Activated T-cell treated with anti-CD3 and anti-CD28 coated beads, Interleukin-2, amount 50 U/mL, for 24 hours (primary cell): Measurements from ENCODE around the gene UTP14C.
"Not testable (repeated sequence)": the region's sequence is repeated elsewhere in the genome, so short reads cannot be mapped to it uniquely, and the experiment has no call there.

ENCODE experiments used
- DNase-seq: peaks from one replicate; pipeline ENCODE4 v3.0.0-alpha.2; 2020
- H3K27ac Mint-ChIP-seq: 2 replicates; pipeline ENCODE4 v1.8.0; 2020; ENCODE audit warnings: mild to moderate bottlenecking, mixed read lengths
- H3K27me3 Mint-ChIP-seq: 2 replicates; pipeline ENCODE4 v1.8.0; 2020; ENCODE audit warnings: mixed read lengths
- H3K36me3 Mint-ChIP-seq: 2 replicates; pipeline ENCODE4 v1.8.0; 2020; ENCODE audit warnings: low read depth, mixed read lengths
- H3K4me1 Mint-ChIP-seq: 2 replicates; pipeline ENCODE4 v1.8.0; 2020; ENCODE audit warnings: low read depth, mixed read lengths
- H3K4me3 Mint-ChIP-seq: 2 replicates; pipeline ENCODE4 v1.8.0; 2020; ENCODE audit warnings: mild to moderate bottlenecking, moderate library complexity, mixed read lengths
- H3K9me3 Mint-ChIP-seq: 2 replicates; pipeline ENCODE4 v1.8.0; 2020; ENCODE audit warnings: mixed read lengths

The UTP14C gene

GRCh38 chr13:52024481-52024880 lies at the start of gene UTP14C:
Gene UTP14C, plus strand, starts transcription at chr13:52024691. Its CDS starts 4,114 bp downstream, at chr13:52028805.
- H3K36me3 Mint-ChIP-seq, result peaks cover 97% of the 10 kb centered on the region
- H3K27ac Mint-ChIP-seq, result no peak within 1 kb of the TSS
- DNase-seq, result no peak
- peaks cover 28% of the 10 kb centered on the region for H3K4me1 Mint-ChIP-seq
- no peak within 1 kb of the TSS for H3K4me3 Mint-ChIP-seq
- no peaks in the 10 kb centered on the region for H3K27me3 Mint-ChIP-seq
- H3K9me3 Mint-ChIP-seq, result peaks cover 23% of the 10 kb centered on the region

GRCh38 chr13:51976423-51976822 lies 48.1 kb upstream of the UTP14C start:
- Mint-ChIP-seq H3K27me3 (no peaks in the 10 kb centered on the region), H3K9me3 (no peaks in the 10 kb centered on the region), H3K36me3 (no peaks in the 10 kb centered on the region), H3K27ac (no peak overlapping the region), H3K4me1 (no peaks in the 10 kb centered on the region), H3K4me3 (no peak overlapping the region)
- DNase-seq, result no peak

GRCh38 chr13:51976890-51977289 lies 47.6 kb upstream of the UTP14C start:
- no peak for DNase-seq
- H3K36me3 Mint-ChIP-seq, result no peaks in the 10 kb centered on the region
- H3K27me3 Mint-ChIP-seq, result no peaks in the 10 kb centered on the region
- no peaks in the 10 kb centered on the region for H3K4me1 Mint-ChIP-seq
- H3K9me3 Mint-ChIP-seq, result no peaks in the 10 kb centered on the region
- H3K4me3 Mint-ChIP-seq, result no peak overlapping the region
- H3K27ac Mint-ChIP-seq, result no peak overlapping the region

- Mint-ChIP-seq H3K36me3 (no peaks in the 10 kb centered on the region), H3K4me1 (no peaks in the 10 kb centered on the region), H3K9me3 (no peaks in the 10 kb centered on the region), H3K4me3 (no peak overlapping the region), H3K27ac (no peak overlapping the region), H3K27me3 (no peaks in the 10 kb centered on the region)
- DNase-seq, result no peak
Observed at GRCh38 chr13:51977625-51978024, 46.9 kb upstream of the UTP14C start.

GRCh38 chr13:51978796-51979556 lies 45.5 kb upstream of the UTP14C start:
- no peak for DNase-seq
- Mint-ChIP-seq H3K36me3 (no peaks in the 10 kb centered on the region), H3K27me3 (no peaks in the 10 kb centered on the region), H3K27ac (no peak overlapping the region), H3K9me3 (no peaks in the 10 kb centered on the region), H3K4me3 (no peak overlapping the region), H3K4me1 (no peaks in the 10 kb centered on the region)

- Mint-ChIP-seq H3K36me3 (no peaks in the 10 kb centered on the region), H3K27ac (no peak overlapping the region), H3K4me3 (no peak overlapping the region), H3K4me1 (no peaks in the 10 kb centered on the region), H3K9me3 (peaks cover 4% of the 10 kb centered on the region), H3K27me3 (peaks cover 6% of the 10 kb centered on the region)
- DNase-seq, result no peak
Observed at GRCh38 chr13:51980908-51981307, 43.6 kb upstream of the UTP14C start.

- H3K9me3 Mint-ChIP-seq, result peaks cover 4% of the 10 kb centered on the region
- H3K4me3 Mint-ChIP-seq, result no peak overlapping the region
- no peak overlapping the region for H3K27ac Mint-ChIP-seq
- no peaks in the 10 kb centered on the region for H3K36me3 Mint-ChIP-seq
- no peaks in the 10 kb centered on the region for H3K4me1 Mint-ChIP-seq
- peaks cover 6% of the 10 kb centered on the region for H3K27me3 Mint-ChIP-seq
- DNase-seq, result no peak
Observed at GRCh38 chr13:51981355-51981754, 43.1 kb upstream of the UTP14C start.

GRCh38 chr13:51983292-51983691 lies 41.2 kb upstream of the UTP14C start:
- H3K4me1 Mint-ChIP-seq, DNase-seq, H3K27ac Mint-ChIP-seq, H3K36me3 Mint-ChIP-seq, H3K4me3 Mint-ChIP-seq, H3K9me3 Mint-ChIP-seq: not testable (repeated sequence)
- H3K27me3 Mint-ChIP-seq, result peaks cover 11% of the 10 kb centered on the region

- not testable (repeated sequence) for H3K36me3 Mint-ChIP-seq, H3K4me1 Mint-ChIP-seq, H3K4me3 Mint-ChIP-seq, H3K9me3 Mint-ChIP-seq, DNase-seq, H3K27ac Mint-ChIP-seq
- peaks cover 11% of the 10 kb centered on the region for H3K27me3 Mint-ChIP-seq
Observed at GRCh38 chr13:51984904-51985303, 39.6 kb upstream of the UTP14C start.

GRCh38 chr13:51988988-51989618 lies 35.4 kb upstream of the UTP14C start:
- peaks cover 3% of the 10 kb centered on the region for H3K9me3 Mint-ChIP-seq

GRCh38 chr13:51993713-51994112 lies 30.8 kb upstream of the UTP14C start:
- H3K4me3 Mint-ChIP-seq, result no peak overlapping the region
- no peaks in the 10 kb centered on the region for H3K4me1 Mint-ChIP-seq
- no peak overlapping the region for H3K27ac Mint-ChIP-seq
- no peaks in the 10 kb centered on the region for H3K9me3 Mint-ChIP-seq
- no peak for DNase-seq
- peaks cover 3% of the 10 kb centered on the region for H3K27me3 Mint-ChIP-seq
- no peaks in the 10 kb centered on the region for H3K36me3 Mint-ChIP-seq

More at GRCh38 chr13:51988988-51989618, 35.4 kb upstream of the UTP14C start:
- H3K4me1 Mint-ChIP-seq, result no peaks in the 10 kb centered on the region
- no peak overlapping the region for H3K27ac Mint-ChIP-seq
- no peak for DNase-seq
- H3K36me3 Mint-ChIP-seq, result no peaks in the 10 kb centered on the region
- peaks cover 14% of the 10 kb centered on the region for H3K27me3 Mint-ChIP-seq
- no peak overlapping the region for H3K4me3 Mint-ChIP-seq

- no peak for DNase-seq
- Mint-ChIP-seq H3K4me1 (no peaks in the 10 kb centered on the region), H3K9me3 (no peaks in the 10 kb centered on the region), H3K36me3 (no peaks in the 10 kb centered on the region), H3K27me3 (peaks cover 11% of the 10 kb centered on the region), H3K27ac (no peak overlapping the region), H3K4me3 (no peak overlapping the region)
Observed at GRCh38 chr13:51995677-51996551, 28.6 kb upstream of the UTP14C start.

- H3K9me3 Mint-ChIP-seq, result no peaks in the 10 kb centered on the region
- H3K4me3 Mint-ChIP-seq, result no peak overlapping the region
- DNase-seq, result no peak
- H3K27ac Mint-ChIP-seq, result no peak overlapping the region
- H3K27me3 Mint-ChIP-seq, result peaks cover 8% of the 10 kb centered on the region
- H3K36me3 Mint-ChIP-seq, result no peaks in the 10 kb centered on the region
- no peaks in the 10 kb centered on the region for H3K4me1 Mint-ChIP-seq
Observed at GRCh38 chr13:51996641-51997040, 27.9 kb upstream of the UTP14C start.

GRCh38 chr13:51997186-51997585 lies 27.3 kb upstream of the UTP14C start:
- Mint-ChIP-seq H3K27me3 (peaks cover 8% of the 10 kb centered on the region), H3K9me3 (no peaks in the 10 kb centered on the region), H3K4me1 (no peaks in the 10 kb centered on the region), H3K36me3 (no peaks in the 10 kb centered on the region), H3K27ac (no peak overlapping the region), H3K4me3 (no peak overlapping the region)
- no peak for DNase-seq
